ENCODE data around the gene ZGPAT. TPM values are rescaled to one million over a fixed set of nuclear protein-coding genes. Genes with fewer than 3 reads are reported as not detected.
A peak's percentile ranks its signal among the peaks of the same experiment; 100 is the strongest.

Gene ZGPAT
- total and polyA plus RNA-seq, 2 of the 13 experiments (the other 11 are each of a cell fraction or from before 2014, with no cell fraction given): 23.0 to 41.9 TPM

GRCh38 chr20:63742381-63743024 lies 34.7 kb downstream of the ZGPAT start:
- no peak for ATAC-seq
- intact Hi-C loops (cut with micrococcal nuclease; ENCODE audit: unreplicated experiment): loop anchor here (10.0 kb wide), 1 partner anchor 122 kb away; the partner anchor contains the start of genes ABHD16B and TPD52L2
- no peak overlapping the region for H2AFZ ChIP-seq (ENCODE audit: low read length)
- POLR2A ChIA-PET: interaction anchor here (1.0 to 2.4 kb wide), 8 partner anchors 13 to 214 kb away, joined by 3 to 27 read pairs (median 4); partner anchors contain the start of genes ARFRP1, RTEL1, TPD52L2 and UCKL1
- CTCF ChIA-PET (ENCODE audit: low intra/inter-chr PET ratio, low total read pairs): no interaction called here
- H3K4me2 ChIP-seq (ENCODE audit: low read depth, low read length): peak overlapping the region; percentile 95
- DNase-seq (ENCODE audit: low spot score): no peak
- peaks cover 62% of the 10 kb centered on the region for H3K4me1 ChIP-seq (ENCODE audit: insufficient read depth, low read length)
- H3K9me3 ChIP-seq (ENCODE audit: low read length): no peaks in the 10 kb centered on the region
- peaks cover 17 to 27% of the 10 kb centered on the region in 2 experiments for H3K36me3 ChIP-seq (replicated peaks in 1 of 2; ENCODE audit: control insufficient read depth in 1 of 2, insufficient read depth in 2 of 2, low read length in 2 of 2)
- no peaks in the 10 kb centered on the region for H4K20me1 ChIP-seq (ENCODE audit: insufficient read depth, low read length)
- in situ Hi-C loops (cut with HindIII; ENCODE audit: extremely low pct_ligation_motif_present, low pct_unique_long_range_greater_than_20kb): loop anchor here (5.0 kb wide), 1 partner anchor 35 kb away; the partner anchor contains the start of genes ARFRP1 and ZGPAT
- no peak for TF ChIP-seq ZNF597 (CRISPR knock-in tag; IDR thresholded peaks at IDR 0.05)
- TF ChIP-seq LRRFIP1 (CRISPR knock-in tag; conservative IDR thresholded peaks at IDR 0.05): no peak
- TF ChIP-seq KAT2B (IDR thresholded peaks at IDR 0.05; ENCODE audit: borderline replicate concordance, low read depth, low read length): no peak
- TF ChIP-seq RBFOX2 (IDR thresholded peaks at IDR 0.05; ENCODE audit: low read depth, low read length): peak; percentile 88
- peak; percentile 9; the same call in 1 of the 2 replicates for TF ChIP-seq TBX2 (CRISPR knock-in tag; IDR thresholded peaks at IDR 0.05; ENCODE audit: borderline replicate concordance)
- TF ChIP-seq AGO2 (optimal IDR thresholded peaks at IDR 0.05; ENCODE audit: low read depth, low read length): peak; percentile 88
- TF ChIP-seq EED (CRISPR knock-in tag; IDR thresholded peaks at IDR 0.05): peak; percentile 10; the same call in 1 of the 2 replicates
- 0 out of 2 replicates have a peak, but pooled peaks have one; percentile 42 for TF ChIP-seq ZNF550 (CRISPR knock-in tag; IDR thresholded peaks at IDR 0.05; ENCODE audit: borderline replicate concordance)
- peak; percentile 21; the same call in 1 of the 2 replicates for TF ChIP-seq REXO4 (CRISPR knock-in tag; IDR thresholded peaks at IDR 0.05; ENCODE audit: borderline replicate concordance)
- TF ChIP-seq ZNF672 (CRISPR knock-in tag; IDR thresholded peaks at IDR 0.05): 0 out of 2 replicates have a peak, but pooled peaks have one; percentile 43
- TF ChIP-seq ZNF75D (CRISPR knock-in tag; IDR thresholded peaks at IDR 0.05; ENCODE audit: borderline replicate concordance): 0 out of 2 replicates have a peak, but pooled peaks have one; percentile 43
- no peak for TF ChIP-seq KAT8 (CRISPR knock-in tag; IDR thresholded peaks at IDR 0.05)
- peak; percentile 32 for TF ChIP-seq RBM22 (optimal IDR thresholded peaks at IDR 0.05; ENCODE audit: low read length)
- 0 out of 2 replicates have a peak, but pooled peaks have one; percentile 22 for TF ChIP-seq ZSCAN21 (CRISPR knock-in tag; IDR thresholded peaks at IDR 0.05; ENCODE audit: borderline replicate concordance)
- TF ChIP-seq ZNF740 (CRISPR knock-in tag; IDR thresholded peaks at IDR 0.05): peak; percentile 18; the same call in 1 of the 2 replicates
- TF ChIP-seq HES4 (CRISPR knock-in tag; IDR thresholded peaks at IDR 0.05; ENCODE audit: borderline replicate concordance): peak; percentile 63; the same call in 1 of the 2 replicates
- no peak for TF ChIP-seq NONO (IDR thresholded peaks at IDR 0.05)
- TF ChIP-seq NONO (CRISPR knock-in tag; conservative IDR thresholded peaks at IDR 0.05): peak; percentile 27; the same call in 1 of the 2 replicates
- TF ChIP-seq ZNF253 (CRISPR knock-in tag; IDR thresholded peaks at IDR 0.05; ENCODE audit: borderline replicate concordance): 0 out of 2 replicates have a peak, but pooled peaks have one; percentile 41
- BruUV-seq (replicated peaks): no TSS peak
- H3K4me3 ChIP-seq (replicated peaks in 1 of 3; ENCODE audit: insufficient read depth in 1 of 3, low read depth in 2 of 3, low read length in 3 of 3): no peak overlapping the region; a peak in 1 of 6 replicates
- no peak overlapping the region for H3K27ac ChIP-seq (ENCODE audit: extremely low read length, insufficient read depth, low read length)
- no peak for FAIRE-seq
- no peaks in the 10 kb centered on the region for H3K27me3 ChIP-seq (ENCODE audit: control insufficient read depth in 1 of 2, insufficient read depth in 2 of 2, low read length in 2 of 2)
- H3K79me2 ChIP-seq (ENCODE audit: insufficient read depth, low read length): peaks cover 20% of the 10 kb centered on the region
- peak overlapping the region; percentile 84; the same call in 1 of the 2 replicates for H3K9ac ChIP-seq (ENCODE audit: insufficient read depth, low read depth, low read length)
- WGBS (ENCODE audit: low lambda C conversion rate): 93% methylated on average over 30 of the region's 37 CpGs
